Measurements from ENCODE around the gene SNAP25. TPM values are rescaled to one million over a fixed set of nuclear protein-coding genes. Genes with fewer than 3 reads are reported as not detected.

SNAP25 gene
- total RNA-seq, 6 experiments from 2014 or later, result 0.10 TPM; not detected in 5

Other genes starting within 250 kb of the SNAP25 start
- gene ANKEF1, start 183.8 kb upstream of the SNAP25 start, total RNA-seq (2021; fragmentation: NEBNext Ultra II Directional; extraction: Animal tissue kit (Norgen Biotek cat#: 25700)), result not detected
- 10 to 100 TPM in 1 of 6 experiments, 1 to 10 TPM in 5; 6.0 to 10.0 (median 8.0) TPM for gene MKKS, start 215.4 kb downstream of the SNAP25 start, total RNA-seq (2021; fragmentation: NEBNext Ultra II Directional; extraction: Animal tissue kit (Norgen Biotek cat#: 25700))
- gene SLX4IP, start 216.5 kb downstream of the SNAP25 start, total RNA-seq (2021; fragmentation: NEBNext Ultra II Directional; extraction: Animal tissue kit (Norgen Biotek cat#: 25700)), result 1 to 10 TPM; 4.1 to 4.8 (median 4.5) TPM